AG04450 (cell line): Measurements from ENCODE around the gene LPCAT1. TPM values are rescaled to one million over a fixed set of nuclear protein-coding genes. Genes with fewer than 3 reads are reported as not detected.

Experiments used
- CTCF ChIA-PET: fragments of 300-600, 350-600 bp; formaldehyde crosslinking; extraction: SDS; loops from one replicate; lab custom pipeline; 2022; ENCODE audit warnings: antibody characterized with exemption, inconsistent platforms; lab: Charles Lee
- POLR2A ChIA-PET: fragments of 350-600 bp; formaldehyde crosslinking; extraction: SDS; loops from one replicate; lab custom pipeline; 2021; ENCODE audit warnings: antibody characterized with exemption, inconsistent platforms; lab: Yijun Ruan, JAX
- DNase-seq: peaks from one replicate; pipeline ENCODE4 v3.0.0-alpha.2; 2011; ENCODE audit warnings: low read depth, low spot score
- H3K27ac ChIP-seq: one replicate; pipeline ENCODE4 v1.5.1; 2012; ENCODE audit warnings: low read depth, low read length, control low read depth
- H3K27me3 ChIP-seq: one replicate; pipeline ENCODE4 v1.6.0; 2012; ENCODE audit warnings: low read length; ENCODE audit not compliant: control insufficient read depth, insufficient read depth
- H3K4me3 ChIP-seq: 2 replicates; pipeline ENCODE4 v1.5.1; 2011; ENCODE audit warnings: mild to moderate bottlenecking, low read depth, low read length, control low read depth
- H3K9me3 ChIP-seq: 2 replicates; pipeline ENCODE4 v1.5.1; 2012; ENCODE audit warnings: low read length; ENCODE audit not compliant: control insufficient read depth, insufficient read depth
- polyA plus RNA-seq: library from polyadenylated mRNA; depleted of rRNA; stranded (reverse); fragments of >200 nt; gene quantifications from 2 replicates; pipeline ENCODE4 v1.2.3, GENCODE V29; 2011
- TF ChIP-seq, protein P1 (sequence below): IDR thresholded peaks from 2 replicates; pipeline ENCODE4 v1.5.1; 2011; ENCODE audit warnings: low read depth, low read length, control low read depth, inconsistent platforms

Gene LPCAT1
- polyA plus RNA-seq, 1 experiment: 23.4 TPM

DNA sequence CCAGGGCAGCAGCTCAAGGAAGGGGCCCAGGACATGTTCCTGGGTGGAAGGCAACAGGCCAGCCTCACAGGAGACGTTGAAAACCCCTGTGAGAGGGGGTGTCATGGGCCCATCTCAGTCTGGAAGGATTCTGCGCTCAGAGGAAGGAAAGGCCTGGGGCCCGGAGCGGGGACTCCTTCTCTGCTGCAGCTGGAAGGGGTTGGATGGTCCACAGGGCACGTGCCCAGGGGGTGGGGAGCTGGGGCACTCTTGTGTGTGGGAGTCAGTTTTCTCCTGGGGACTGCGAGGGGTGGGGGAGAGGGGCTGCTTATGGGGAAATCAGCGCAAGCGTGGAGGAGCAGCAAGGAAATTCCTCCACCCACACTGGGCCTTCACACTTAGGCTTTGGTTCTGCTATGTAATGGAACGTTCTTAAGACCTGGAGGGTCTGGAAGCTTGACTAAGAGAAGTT, 2.9 kb upstream of the LPCAT1 start:
- POLR2A ChIA-PET: no interaction called here
- no peaks in the 10 kb centered on the region; the same call in 1 of the 2 replicates for H3K9me3 ChIP-seq
- no peak for DNase-seq
- TF ChIP-seq, protein P1, sequence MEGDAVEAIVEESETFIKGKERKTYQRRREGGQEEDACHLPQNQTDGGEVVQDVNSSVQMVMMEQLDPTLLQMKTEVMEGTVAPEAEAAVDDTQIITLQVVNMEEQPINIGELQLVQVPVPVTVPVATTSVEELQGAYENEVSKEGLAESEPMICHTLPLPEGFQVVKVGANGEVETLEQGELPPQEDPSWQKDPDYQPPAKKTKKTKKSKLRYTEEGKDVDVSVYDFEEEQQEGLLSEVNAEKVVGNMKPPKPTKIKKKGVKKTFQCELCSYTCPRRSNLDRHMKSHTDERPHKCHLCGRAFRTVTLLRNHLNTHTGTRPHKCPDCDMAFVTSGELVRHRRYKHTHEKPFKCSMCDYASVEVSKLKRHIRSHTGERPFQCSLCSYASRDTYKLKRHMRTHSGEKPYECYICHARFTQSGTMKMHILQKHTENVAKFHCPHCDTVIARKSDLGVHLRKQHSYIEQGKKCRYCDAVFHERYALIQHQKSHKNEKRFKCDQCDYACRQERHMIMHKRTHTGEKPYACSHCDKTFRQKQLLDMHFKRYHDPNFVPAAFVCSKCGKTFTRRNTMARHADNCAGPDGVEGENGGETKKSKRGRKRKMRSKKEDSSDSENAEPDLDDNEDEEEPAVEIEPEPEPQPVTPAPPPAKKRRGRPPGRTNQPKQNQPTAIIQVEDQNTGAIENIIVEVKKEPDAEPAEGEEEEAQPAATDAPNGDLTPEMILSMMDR: no peak
- no peak overlapping the region for H3K27ac ChIP-seq
- H3K4me3 ChIP-seq: no peak overlapping the region
- CTCF ChIA-PET: no interaction called here
- H3K27me3 ChIP-seq: peaks cover 4% of the 10 kb centered on the region

DNA sequence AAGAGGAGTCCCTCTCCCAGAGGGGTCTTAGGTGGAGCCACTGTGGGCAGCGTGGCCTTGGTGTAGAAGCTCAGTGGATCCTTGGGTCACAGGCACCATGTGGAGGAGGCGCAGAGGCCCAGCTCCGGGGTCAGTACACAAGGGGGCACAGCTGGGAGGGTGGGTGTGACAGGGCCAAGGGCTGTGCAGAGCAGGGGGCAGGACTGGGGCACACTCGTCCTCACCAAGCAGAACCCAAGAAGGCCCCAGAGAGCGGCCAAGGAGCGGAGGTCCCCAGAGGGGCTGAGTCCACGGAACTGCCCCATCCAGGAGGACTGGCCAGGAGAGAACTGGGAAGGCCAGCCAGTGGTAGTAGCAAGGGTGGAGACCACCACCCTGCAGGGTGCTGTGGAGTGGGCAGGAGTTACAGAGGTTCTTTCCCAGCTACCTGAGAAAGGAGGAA, 2.5 kb upstream of the LPCAT1 start:
- TF ChIP-seq, protein P1: no peak
- peaks cover 4% of the 10 kb centered on the region for H3K27me3 ChIP-seq
- no peak overlapping the region for H3K4me3 ChIP-seq
- CTCF ChIA-PET: no interaction called here
- POLR2A ChIA-PET: no interaction called here
- no peak for DNase-seq
- H3K27ac ChIP-seq: no peak overlapping the region
- no peaks in the 10 kb centered on the region; the same call in 1 of the 2 replicates for H3K9me3 ChIP-seq

DNA sequence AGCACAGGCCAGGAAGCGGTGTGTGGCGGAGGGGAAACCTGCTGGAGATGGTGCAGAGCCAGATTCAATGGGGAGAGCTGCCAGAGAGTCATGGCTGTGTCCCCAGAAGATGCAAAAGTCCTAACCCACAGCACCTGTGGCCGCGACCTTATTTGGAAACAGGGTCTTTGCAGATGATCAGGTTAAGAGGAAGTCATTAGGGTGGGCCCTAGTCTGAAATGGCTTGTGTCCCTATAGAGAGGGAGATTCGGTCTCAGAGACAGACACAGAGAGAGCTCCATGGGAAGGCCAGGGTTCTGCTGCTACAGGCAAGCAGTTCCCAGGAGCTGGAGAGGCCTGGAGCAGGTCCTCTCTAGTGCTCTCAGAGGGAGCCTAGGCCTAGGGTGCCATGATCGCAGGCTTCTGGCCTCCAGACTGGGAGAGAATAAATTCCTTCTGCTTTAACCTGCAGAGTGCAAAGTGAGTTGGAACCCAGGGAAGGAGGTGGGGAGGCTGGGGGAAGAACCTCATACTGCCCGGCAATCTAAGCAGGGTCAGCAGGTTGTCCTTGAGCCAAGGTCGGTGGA, 1.9 kb upstream of the LPCAT1 start:
- H3K9me3 ChIP-seq: no peaks in the 10 kb centered on the region; the same call in 1 of the 2 replicates
- CTCF ChIA-PET: no interaction called here
- DNase-seq: no peak

DNA sequence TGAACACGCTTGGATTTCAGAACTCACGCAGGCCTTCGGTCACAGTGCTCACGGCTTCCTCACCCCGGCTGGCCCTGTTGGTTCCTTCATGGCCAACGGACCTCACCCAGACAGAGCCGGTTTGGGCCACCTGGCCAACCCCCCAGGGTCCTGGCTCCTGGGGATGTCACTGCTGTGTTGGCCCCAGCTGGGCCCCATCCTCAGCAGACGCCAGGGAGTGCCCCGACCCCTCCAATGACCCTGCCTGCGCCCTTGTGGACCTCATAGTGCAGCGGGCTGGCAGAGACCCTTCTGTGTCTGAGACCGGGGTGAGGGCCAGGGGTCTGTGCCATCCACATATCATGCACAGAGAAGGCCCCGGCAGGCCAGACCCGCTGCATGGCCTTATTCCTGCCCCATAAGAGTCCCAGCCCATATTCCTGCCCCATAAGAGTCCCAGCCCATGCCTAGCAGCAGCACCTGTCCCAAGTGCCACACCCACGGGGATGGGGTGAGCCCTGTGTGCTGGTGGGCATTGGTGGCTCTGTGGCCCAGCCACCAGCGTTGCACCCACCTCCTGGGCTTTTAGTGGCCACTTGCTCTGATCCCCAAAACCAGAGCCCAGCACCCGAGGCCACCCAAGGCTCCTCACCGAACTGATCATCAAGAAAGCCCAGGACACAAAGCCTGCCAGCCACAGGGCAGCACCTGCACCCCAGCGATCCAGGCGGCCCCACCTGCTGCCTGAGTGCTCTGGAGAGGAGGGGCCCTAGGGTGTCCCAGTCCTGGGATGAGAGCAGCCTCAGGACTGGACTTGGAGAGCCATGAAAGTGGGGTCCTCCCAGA, 1.3 kb upstream of the LPCAT1 start:
- ChIA-PET POLR2A (no interaction called here), CTCF (no interaction called here)
- no peak for DNase-seq
- Histone ChIP-seq H3K27ac (no peak overlapping the region), H3K9me3 (no peaks in the 10 kb centered on the region; the same call in 1 of the 2 replicates), H3K27me3 (peaks cover 4% of the 10 kb centered on the region), H3K4me3 (no peak overlapping the region)
- TF ChIP-seq, protein P1: no peak

More for the DNA sequence above, 1.9 kb upstream of the LPCAT1 start:
- Histone ChIP-seq H3K4me3 (no peak overlapping the region), H3K27ac (no peak overlapping the region), H3K27me3 (peaks cover 4% of the 10 kb centered on the region)
- POLR2A ChIA-PET: no interaction called here
- TF ChIP-seq, protein P1: no peak

DNA sequence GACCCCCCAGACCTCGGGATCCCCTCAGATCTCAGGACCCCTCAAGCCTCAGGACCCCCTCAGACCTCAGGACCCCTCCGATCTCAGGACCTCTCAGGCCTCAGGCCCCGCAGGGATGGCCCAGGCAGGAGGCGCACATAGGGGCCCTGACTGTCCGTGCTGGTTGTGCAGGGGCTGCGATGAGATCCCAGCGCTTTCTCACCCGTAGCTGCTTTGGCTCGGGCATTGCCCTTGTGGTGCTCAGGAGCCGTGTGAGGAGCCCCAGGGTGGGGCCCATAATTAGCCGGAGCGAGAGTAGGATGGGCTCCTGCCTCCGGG, 680 bp upstream of the LPCAT1 start:
- Histone ChIP-seq H3K27me3 (peaks cover 4% of the 10 kb centered on the region), H3K4me3 (peak overlapping the region; percentile 75), H3K27ac (no peak overlapping the region), H3K9me3 (no peaks in the 10 kb centered on the region; the same call in 1 of the 2 replicates)
- no peak for DNase-seq
- ChIA-PET CTCF (no interaction called here), POLR2A (interaction anchor here (1.4 kb wide), 1 partner anchor 84 kb away, joined by 3 read pairs; no protein-coding TSS in a partner anchor)
- TF ChIP-seq, protein P1: no peak
